Activated naive CD8-positive, alpha-beta T cell treated with anti-CD3 and anti-CD28 coated beads, Interleukin-2, amount 10 ng/mL, durations not matched to agents 7 days and 5 days (primary cell): Measurements from ENCODE around the gene DNAJB4. TPM values are rescaled to one million over a fixed set of nuclear protein-coding genes. Genes with fewer than 3 reads are reported as not detected.
"Not testable (repeated sequence)": the region's sequence is repeated elsewhere in the genome, so short reads cannot be mapped to it uniquely, and the experiment has no call there.

ENCODE experiments used
- ATAC-seq: fragments of 150-1000 bp; cut with Tn5 transposase; one replicate; pipeline ENCODE4 v1.10.0; 2021; ENCODE audit warnings: low read depth, moderate library complexity
- POLR2A ChIA-PET: fragments of 350-600 bp; sonication (Branson Sonifier 250); formaldehyde crosslinking; loops from one replicate; lab custom pipeline; 2021; ENCODE audit warnings: antibody characterized with exemption; lab: Charles Lee
- DNase-seq: peaks from one replicate; pipeline ENCODE4 v3.0.0; 2021
- H3K27ac Mint-ChIP-seq: one replicate; pipeline ENCODE4 v1.8.0; 2022; ENCODE audit warnings: mild to moderate bottlenecking, mixed read lengths
- H3K27me3 Mint-ChIP-seq: one replicate; pipeline ENCODE4 v1.8.0; 2022; ENCODE audit warnings: mild to moderate bottlenecking, moderate library complexity, mixed read lengths
- H3K36me3 Mint-ChIP-seq: one replicate; pipeline ENCODE4 v1.8.0; 2021; ENCODE audit warnings: mild to moderate bottlenecking, mixed read lengths
- H3K4me1 Mint-ChIP-seq: one replicate; pipeline ENCODE4 v1.8.0; 2021; ENCODE audit warnings: mixed read lengths
- H3K4me3 Mint-ChIP-seq: one replicate; pipeline ENCODE4 v1.8.0; 2022; ENCODE audit warnings: mild to moderate bottlenecking, moderate library complexity, mixed read lengths
- H3K9me3 Mint-ChIP-seq: one replicate; pipeline ENCODE4 v1.8.0; 2021; ENCODE audit warnings: mixed read lengths
- total RNA-seq, 2 experiments: library from RNA; stranded (reverse); gene quantifications; one replicate each; pipeline ENCODE4 v1.2.3, GENCODE V29; 2021

Gene DNAJB4
- total RNA-seq, 2 experiments from 2014 or later = 15.2 to 16.4 TPM

- H3K9me3 Mint-ChIP-seq = not testable (repeated sequence)
These were observed 60.1 kb downstream of the DNAJB4 start for GRCh38 chr1:78064886-78065285.

More at GRCh38 chr1:78064886-78065285, 60.1 kb downstream of the DNAJB4 start:
- H3K4me1 Mint-ChIP-seq, H3K27ac Mint-ChIP-seq, H3K36me3 Mint-ChIP-seq, ATAC-seq, H3K4me3 Mint-ChIP-seq, DNase-seq, POLR2A ChIA-PET: not testable (repeated sequence)
- peaks cover 27% of the 10 kb centered on the region for H3K27me3 Mint-ChIP-seq

Other genes starting within 250 kb of the DNAJB4 start
- 10 to 100 TPM; 69.7 to 70.8 TPM for gene USP33, start 245.1 kb upstream of the DNAJB4 start, total RNA-seq
- 10 to 100 TPM; 13.6 to 14.3 TPM for gene MIGA1, start 225.3 kb upstream of the DNAJB4 start, total RNA-seq
- gene NEXN, start 116.3 kb upstream of the DNAJB4 start, total RNA-seq = 1 to 10 TPM; 2.0 to 3.0 TPM
- gene FUBP1, start 25.9 kb upstream of the DNAJB4 start, total RNA-seq = 100 to 1,000 TPM; 223 to 228 TPM
- under 1 TPM; 0.44 to 0.74 TPM for gene GIPC2, start 41.0 kb downstream of the DNAJB4 start, total RNA-seq